ENCODE measurements around the gene OSBPL3. TPM values are rescaled to one million over a fixed set of nuclear protein-coding genes. Genes with fewer than 3 reads are reported as not detected.
A peak's percentile ranks its signal among the peaks of the same experiment; 100 is the strongest.

OSBPL3 gene
- polyA plus RNA-seq, 1 donor (not counting 4 experiments of a cell fraction or from before 2014, with no cell fraction given), result 34.0 TPM

DNA sequence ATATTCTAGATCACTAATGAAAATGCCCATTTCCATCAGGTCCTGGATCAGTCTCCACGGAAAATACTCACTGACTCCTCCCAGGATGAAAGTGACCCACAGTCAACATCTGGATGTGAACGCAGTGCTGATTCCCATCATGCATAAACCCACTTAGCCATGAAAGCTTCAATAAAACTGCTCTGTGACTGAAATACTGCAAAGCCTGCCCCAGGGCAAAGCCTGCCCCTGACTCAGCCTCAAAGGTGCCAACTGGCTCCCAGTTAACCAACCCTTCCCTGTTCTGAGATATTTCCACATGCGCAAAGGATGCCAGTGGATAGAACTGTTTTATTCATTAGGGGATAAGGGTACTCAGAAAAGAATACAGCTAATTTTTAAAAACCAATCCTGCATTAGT lies 24.0 kb downstream of the OSBPL3 start:
- no peak overlapping the region for H2AFZ ChIP-seq (ENCODE audit: control insufficient read depth, low read length)
- TF ChIP-seq, protein P1, sequence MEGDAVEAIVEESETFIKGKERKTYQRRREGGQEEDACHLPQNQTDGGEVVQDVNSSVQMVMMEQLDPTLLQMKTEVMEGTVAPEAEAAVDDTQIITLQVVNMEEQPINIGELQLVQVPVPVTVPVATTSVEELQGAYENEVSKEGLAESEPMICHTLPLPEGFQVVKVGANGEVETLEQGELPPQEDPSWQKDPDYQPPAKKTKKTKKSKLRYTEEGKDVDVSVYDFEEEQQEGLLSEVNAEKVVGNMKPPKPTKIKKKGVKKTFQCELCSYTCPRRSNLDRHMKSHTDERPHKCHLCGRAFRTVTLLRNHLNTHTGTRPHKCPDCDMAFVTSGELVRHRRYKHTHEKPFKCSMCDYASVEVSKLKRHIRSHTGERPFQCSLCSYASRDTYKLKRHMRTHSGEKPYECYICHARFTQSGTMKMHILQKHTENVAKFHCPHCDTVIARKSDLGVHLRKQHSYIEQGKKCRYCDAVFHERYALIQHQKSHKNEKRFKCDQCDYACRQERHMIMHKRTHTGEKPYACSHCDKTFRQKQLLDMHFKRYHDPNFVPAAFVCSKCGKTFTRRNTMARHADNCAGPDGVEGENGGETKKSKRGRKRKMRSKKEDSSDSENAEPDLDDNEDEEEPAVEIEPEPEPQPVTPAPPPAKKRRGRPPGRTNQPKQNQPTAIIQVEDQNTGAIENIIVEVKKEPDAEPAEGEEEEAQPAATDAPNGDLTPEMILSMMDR (optimal IDR thresholded peaks at IDR 0.05 in 1 of 3, IDR thresholded peaks at IDR 0.05 in 1 of 3, conservative IDR thresholded peaks at IDR 0.05 in 1 of 3; ENCODE audit: extremely low read depth in 1 of 3, insufficient read depth in 2 of 3, low read length in 3 of 3), result no peak
- no peak for TF ChIP-seq EZH2 (IDR thresholded peaks at IDR 0.05; ENCODE audit: low read length)
- no peaks in the 10 kb centered on the region for H3K9me3 ChIP-seq (ENCODE audit: control insufficient read depth, low read depth, low read length)
- DNase-seq (ENCODE audit: low read depth, low spot score), result no peak
- dilution Hi-C loops (cut with MboI; ENCODE audit: extremely low pct_ligation_motif_present, low sequenced_read_pairs), result no loop called here
- no peaks in the 10 kb centered on the region for H3K9me1 ChIP-seq (ENCODE audit: control insufficient read depth, extremely low read depth, insufficient read depth, low read length)
- no peaks in the 10 kb centered on the region for H3K36me3 ChIP-seq (ENCODE audit: control insufficient read depth in 2 of 2, extremely low read depth in 1 of 2, insufficient read depth in 2 of 2, low read length in 2 of 2)
- H3K4me3 ChIP-seq (ENCODE audit: control insufficient read depth in 2 of 3, extremely low read depth in 1 of 3, insufficient read depth in 2 of 3, low read depth in 1 of 3, low read length in 3 of 3), result no peak overlapping the region
- no peaks in the 10 kb centered on the region for H3K27me3 ChIP-seq (ENCODE audit: control insufficient read depth, extremely low read depth, insufficient read depth, low read length)
- H3K79me2 ChIP-seq (ENCODE audit: control insufficient read depth, insufficient read depth, low read length), result peaks cover 98% of the 10 kb centered on the region
- H4K20me1 ChIP-seq (ENCODE audit: control insufficient read depth, extremely low read depth, insufficient read depth, low read length), result peaks cover 9% of the 10 kb centered on the region
- FAIRE-seq, result peak; percentile 82
- peak overlapping the region; percentile 39 for H3K4me2 ChIP-seq (ENCODE audit: control insufficient read depth, extremely low read depth, insufficient read depth, low read depth, low read length)
- no peak overlapping the region for H3K27ac ChIP-seq (ENCODE audit: control insufficient read depth, insufficient read depth, low read length)
- no peak overlapping the region for H3K9ac ChIP-seq (ENCODE audit: control insufficient read depth, extremely low read depth, insufficient read depth, low read length)
- H3K4me1 ChIP-seq (ENCODE audit: control insufficient read depth, extremely low read depth, insufficient read depth, low read length), result peaks cover 19% of the 10 kb centered on the region

DNA sequence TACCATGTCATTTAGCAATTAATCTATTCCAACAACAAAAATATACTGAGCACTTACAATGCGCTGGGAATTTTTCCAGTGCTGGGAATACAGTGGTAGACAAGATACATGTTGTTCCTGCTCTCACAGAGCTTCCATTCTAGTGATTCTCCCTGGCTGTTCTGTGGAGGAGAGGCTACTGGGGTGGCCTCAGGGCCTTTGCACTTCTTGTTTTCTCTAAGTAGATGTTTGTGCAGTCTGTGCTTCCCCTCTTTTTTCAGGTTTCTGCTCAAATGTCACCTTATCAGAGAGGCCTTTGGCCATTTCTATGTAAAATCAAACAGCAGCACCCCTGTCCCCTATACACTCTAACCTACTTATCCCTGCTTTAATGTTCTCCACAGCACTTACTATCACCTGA lies 24.7 kb downstream of the OSBPL3 start:
- no peak overlapping the region for H3K9ac ChIP-seq (ENCODE audit: control insufficient read depth, extremely low read depth, insufficient read depth, low read length)
- no peak overlapping the region for H2AFZ ChIP-seq (ENCODE audit: control insufficient read depth, low read length)
- peaks cover 19% of the 10 kb centered on the region for H3K4me1 ChIP-seq (ENCODE audit: control insufficient read depth, extremely low read depth, insufficient read depth, low read length)
- peaks cover 9% of the 10 kb centered on the region for H4K20me1 ChIP-seq (ENCODE audit: control insufficient read depth, extremely low read depth, insufficient read depth, low read length)
- H3K9me3 ChIP-seq (ENCODE audit: control insufficient read depth, low read depth, low read length), result no peaks in the 10 kb centered on the region
- TF ChIP-seq EZH2 (IDR thresholded peaks at IDR 0.05; ENCODE audit: low read length), result no peak
- TF ChIP-seq, protein P1 (optimal IDR thresholded peaks at IDR 0.05 in 1 of 3, IDR thresholded peaks at IDR 0.05 in 1 of 3, conservative IDR thresholded peaks at IDR 0.05 in 1 of 3; ENCODE audit: extremely low read depth in 1 of 3, insufficient read depth in 2 of 3, low read length in 3 of 3), result no peak
- H3K79me2 ChIP-seq (ENCODE audit: control insufficient read depth, insufficient read depth, low read length), result peaks cover 98% of the 10 kb centered on the region
- dilution Hi-C loops (cut with MboI; ENCODE audit: extremely low pct_ligation_motif_present, low sequenced_read_pairs), result no loop called here
- no peak overlapping the region for H3K4me3 ChIP-seq (ENCODE audit: control insufficient read depth in 2 of 3, extremely low read depth in 1 of 3, insufficient read depth in 2 of 3, low read depth in 1 of 3, low read length in 3 of 3)
- no peak for FAIRE-seq
- DNase-seq (ENCODE audit: low read depth, low spot score), result no peak
- no peak overlapping the region for H3K4me2 ChIP-seq (ENCODE audit: control insufficient read depth, extremely low read depth, insufficient read depth, low read depth, low read length)
- H3K27ac ChIP-seq (ENCODE audit: control insufficient read depth, insufficient read depth, low read length), result no peak overlapping the region
- H3K27me3 ChIP-seq (ENCODE audit: control insufficient read depth, extremely low read depth, insufficient read depth, low read length), result no peaks in the 10 kb centered on the region
- no peaks in the 10 kb centered on the region for H3K36me3 ChIP-seq (ENCODE audit: control insufficient read depth in 2 of 2, extremely low read depth in 1 of 2, insufficient read depth in 2 of 2, low read length in 2 of 2)
- H3K9me1 ChIP-seq (ENCODE audit: control insufficient read depth, extremely low read depth, insufficient read depth, low read length), result no peaks in the 10 kb centered on the region
